Osteoblast (primary cell): Measurements from ENCODE around the gene HDHD5. TPM values are rescaled to one million over a fixed set of nuclear protein-coding genes. Genes with fewer than 3 reads are reported as not detected.

Experiments used
- DNase-seq: peaks from one replicate; pipeline ENCODE4 v3.0.0; 2011; ENCODE audit warnings: low spot score, mixed read lengths; ENCODE audit not compliant: insufficient read length; ENCODE audit errors: missing footprints
- H2AFZ ChIP-seq: 2 replicates; pipeline ENCODE4 v1.6.0; 2011; ENCODE audit warnings: mild to moderate bottlenecking, low read length
- H3K27ac ChIP-seq: 2 replicates; pipeline ENCODE4 v1.5.1; 2011; ENCODE audit warnings: mild to moderate bottlenecking, low read depth, low read length, moderate library complexity
- H3K27me3 ChIP-seq: 2 replicates; pipeline ENCODE4 v1.6.0; 2012; ENCODE audit warnings: mild to moderate bottlenecking, control low read depth, inconsistent platforms, low read length, moderate library complexity; ENCODE audit not compliant: insufficient read depth
- H3K36me3 ChIP-seq: 2 replicates; pipeline ENCODE4 v1.5.1; 2011; ENCODE audit warnings: mild to moderate bottlenecking, low read length, control low read depth, moderate library complexity; ENCODE audit not compliant: insufficient read depth
- H3K4me1 ChIP-seq: 2 replicates; pipeline ENCODE4 v1.5.1; 2011; ENCODE audit warnings: mild to moderate bottlenecking, low read length, control low read depth, moderate library complexity; ENCODE audit not compliant: insufficient read depth
- H3K4me2 ChIP-seq: 2 replicates; pipeline ENCODE4 v1.6.0; 2011; ENCODE audit warnings: mild to moderate bottlenecking, low read length; ENCODE audit not compliant: insufficient read depth
- H3K4me3 ChIP-seq: fragments of 200-600 bp; sonication (generic); 3 replicates; pipeline ENCODE4 v1.5.1; 2012; ENCODE audit warnings: mild to moderate bottlenecking, low read length, inconsistent platforms; ENCODE audit not compliant: insufficient read depth
- H3K79me2 ChIP-seq: 2 replicates; pipeline ENCODE4 v1.6.0; 2012; ENCODE audit warnings: mild to moderate bottlenecking, low read length, control low read depth, inconsistent platforms; ENCODE audit not compliant: insufficient read depth
- H3K9me3 ChIP-seq: 2 replicates; pipeline ENCODE4 v1.5.1; 2011; ENCODE audit warnings: low read depth, low read length, control low read depth
- H4K20me1 ChIP-seq: 2 replicates; pipeline ENCODE4 v1.6.0; 2012; ENCODE audit warnings: mild to moderate bottlenecking, low read length, control low read depth; ENCODE audit not compliant: insufficient read depth
- total RNA-seq: library from RNA; depleted of rRNA; stranded (reverse); fragments of >200 nt; gene quantifications from 2 replicates; pipeline ENCODE4 v1.2.3, GENCODE V29; 2012
- TF ChIP-seq, protein P1 (sequence below): IDR thresholded peaks from 2 replicates; pipeline ENCODE4 v1.5.1; 2011; ENCODE audit warnings: mild to moderate bottlenecking, low read depth, low read length, moderate library complexity; ENCODE audit errors: extremely low read depth

Gene HDHD5
- total RNA-seq, 1 donor = 31.8 TPM

DNA sequence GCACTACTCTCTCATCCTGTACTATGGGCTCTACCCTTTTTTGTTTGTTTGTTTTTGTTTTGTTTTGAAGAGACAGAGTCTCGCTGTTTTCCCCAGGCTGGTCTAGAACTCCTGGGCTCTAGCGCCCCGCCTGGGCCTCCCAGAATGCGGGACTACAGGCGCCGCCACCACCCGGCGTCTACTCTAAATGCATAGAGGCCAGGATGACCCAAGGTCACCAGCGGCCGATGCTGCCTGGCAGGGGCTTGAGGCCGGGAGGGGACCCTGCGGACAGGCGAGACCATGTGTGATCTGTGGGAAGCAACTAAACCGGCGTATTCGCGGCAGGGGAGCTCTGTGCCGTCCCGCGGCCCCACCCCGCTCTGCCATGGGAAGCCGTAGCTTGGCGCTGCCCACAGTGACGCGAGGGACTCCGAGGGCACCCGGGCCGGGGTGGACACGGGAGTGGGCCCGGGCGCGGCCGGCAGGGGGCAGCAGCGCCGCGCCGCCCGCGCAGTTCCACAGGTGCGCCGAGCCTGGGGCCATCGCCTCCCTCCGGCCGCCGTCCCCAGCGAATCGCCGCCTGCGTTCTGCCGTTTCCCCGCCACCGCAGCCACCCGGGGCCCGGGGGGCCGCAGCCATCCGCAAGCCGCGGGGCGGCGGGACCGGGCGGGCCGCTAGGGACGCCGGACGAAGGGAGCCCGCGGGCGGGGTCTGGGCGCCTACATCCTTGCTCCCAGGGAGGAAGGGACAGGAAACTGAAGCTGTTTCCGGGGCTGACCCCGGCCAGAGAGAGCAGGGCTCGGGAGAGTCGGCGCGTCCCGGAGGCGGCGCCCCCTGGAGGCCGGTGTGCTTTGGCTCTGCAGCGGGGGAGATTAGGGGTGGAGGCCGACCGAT lies 12.3 kb upstream of the HDHD5 start:
- TF ChIP-seq, protein P1, sequence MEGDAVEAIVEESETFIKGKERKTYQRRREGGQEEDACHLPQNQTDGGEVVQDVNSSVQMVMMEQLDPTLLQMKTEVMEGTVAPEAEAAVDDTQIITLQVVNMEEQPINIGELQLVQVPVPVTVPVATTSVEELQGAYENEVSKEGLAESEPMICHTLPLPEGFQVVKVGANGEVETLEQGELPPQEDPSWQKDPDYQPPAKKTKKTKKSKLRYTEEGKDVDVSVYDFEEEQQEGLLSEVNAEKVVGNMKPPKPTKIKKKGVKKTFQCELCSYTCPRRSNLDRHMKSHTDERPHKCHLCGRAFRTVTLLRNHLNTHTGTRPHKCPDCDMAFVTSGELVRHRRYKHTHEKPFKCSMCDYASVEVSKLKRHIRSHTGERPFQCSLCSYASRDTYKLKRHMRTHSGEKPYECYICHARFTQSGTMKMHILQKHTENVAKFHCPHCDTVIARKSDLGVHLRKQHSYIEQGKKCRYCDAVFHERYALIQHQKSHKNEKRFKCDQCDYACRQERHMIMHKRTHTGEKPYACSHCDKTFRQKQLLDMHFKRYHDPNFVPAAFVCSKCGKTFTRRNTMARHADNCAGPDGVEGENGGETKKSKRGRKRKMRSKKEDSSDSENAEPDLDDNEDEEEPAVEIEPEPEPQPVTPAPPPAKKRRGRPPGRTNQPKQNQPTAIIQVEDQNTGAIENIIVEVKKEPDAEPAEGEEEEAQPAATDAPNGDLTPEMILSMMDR = peak; percentile 66

DNA sequence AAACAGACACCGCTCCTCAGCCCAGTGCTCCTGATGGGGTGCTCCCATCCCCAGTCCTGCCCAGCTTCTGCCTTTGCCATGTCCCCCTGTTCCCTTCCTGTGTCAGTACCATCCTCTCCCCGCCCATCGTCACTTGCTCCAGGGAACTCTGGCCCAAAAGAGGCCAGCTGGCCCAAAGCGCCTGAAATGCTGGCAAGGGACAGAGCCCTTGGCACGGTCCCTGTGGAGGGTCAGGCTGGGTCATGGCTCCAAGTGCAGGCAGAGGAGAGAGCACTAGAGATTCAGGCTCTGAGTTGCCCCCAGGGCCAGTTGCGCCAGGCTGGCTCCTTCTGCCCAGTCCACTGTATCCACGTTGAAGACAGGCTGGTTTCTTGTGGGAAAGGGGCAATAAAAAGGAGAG lies 8.4 kb upstream of the HDHD5 start:
- no peak overlapping the region for H3K27ac ChIP-seq
- H3K27me3 ChIP-seq = no peaks in the 10 kb centered on the region
- H2AFZ ChIP-seq = no peak overlapping the region
- H3K4me2 ChIP-seq = no peak overlapping the region
- no peak overlapping the region for H3K4me3 ChIP-seq
- peak; percentile 17 for DNase-seq
- TF ChIP-seq, protein P1 = no peak
- H3K36me3 ChIP-seq = no peaks in the 10 kb centered on the region
- peaks cover 2% of the 10 kb centered on the region for H3K4me1 ChIP-seq
- H3K79me2 ChIP-seq = no peaks in the 10 kb centered on the region
- H4K20me1 ChIP-seq = no peaks in the 10 kb centered on the region
- H3K9me3 ChIP-seq = no peaks in the 10 kb centered on the region

More for the DNA sequence above, 12.3 kb upstream of the HDHD5 start:
- H3K36me3 ChIP-seq = no peaks in the 10 kb centered on the region
- no peaks in the 10 kb centered on the region for H3K79me2 ChIP-seq
- H3K4me2 ChIP-seq = peak overlapping the region; percentile 87
- H3K4me1 ChIP-seq = peaks cover 2% of the 10 kb centered on the region
- H4K20me1 ChIP-seq = no peaks in the 10 kb centered on the region
- peak; percentile 99 for DNase-seq
- no peaks in the 10 kb centered on the region for H3K27me3 ChIP-seq
- peak overlapping the region; percentile 81 for H3K4me3 ChIP-seq
- peak overlapping the region; percentile 99 for H2AFZ ChIP-seq
- H3K9me3 ChIP-seq = no peaks in the 10 kb centered on the region
- H3K27ac ChIP-seq = peak overlapping the region; percentile 70

DNA sequence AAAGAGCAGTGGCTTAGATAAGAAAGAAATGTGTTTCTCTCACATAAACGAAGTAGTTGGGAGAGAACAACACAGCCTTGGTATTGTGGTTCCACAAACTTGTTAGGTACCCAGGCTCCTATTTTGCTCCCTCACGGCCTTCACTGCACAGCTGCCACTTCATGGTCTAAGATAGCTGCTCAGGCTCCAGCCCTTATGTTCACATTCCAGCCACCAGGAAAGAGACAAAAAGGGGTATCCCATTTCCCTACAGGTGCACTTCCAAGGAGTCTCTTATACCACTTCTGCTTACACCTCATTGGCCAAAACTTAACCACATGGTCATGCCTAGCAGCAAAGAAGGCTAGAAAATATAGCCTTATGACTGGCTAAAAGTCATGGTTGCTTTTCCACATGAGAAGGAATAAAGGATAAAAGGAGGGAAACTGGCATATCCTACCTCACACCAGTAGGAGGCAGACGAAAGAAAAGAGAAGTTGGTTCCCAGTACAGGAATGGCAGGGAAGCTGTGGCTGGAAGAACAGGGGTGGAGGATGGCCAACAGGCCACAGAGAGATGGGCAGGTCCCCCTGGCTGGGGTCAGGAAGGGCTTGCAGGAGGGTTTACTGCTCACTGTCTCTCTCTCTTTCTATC lies 5.4 kb upstream of the HDHD5 start:
- Histone ChIP-seq H3K36me3 (no peaks in the 10 kb centered on the region), H4K20me1 (no peaks in the 10 kb centered on the region), H3K9me3 (no peaks in the 10 kb centered on the region), H3K79me2 (no peaks in the 10 kb centered on the region), H3K4me2 (no peak overlapping the region), H3K4me1 (no peaks in the 10 kb centered on the region), H3K27ac (no peak overlapping the region), H2AFZ (no peak overlapping the region), H3K27me3 (no peaks in the 10 kb centered on the region), H3K4me3 (no peak overlapping the region)
- peak; percentile 80 for DNase-seq
- TF ChIP-seq, protein P1 = peak; percentile 43

DNA sequence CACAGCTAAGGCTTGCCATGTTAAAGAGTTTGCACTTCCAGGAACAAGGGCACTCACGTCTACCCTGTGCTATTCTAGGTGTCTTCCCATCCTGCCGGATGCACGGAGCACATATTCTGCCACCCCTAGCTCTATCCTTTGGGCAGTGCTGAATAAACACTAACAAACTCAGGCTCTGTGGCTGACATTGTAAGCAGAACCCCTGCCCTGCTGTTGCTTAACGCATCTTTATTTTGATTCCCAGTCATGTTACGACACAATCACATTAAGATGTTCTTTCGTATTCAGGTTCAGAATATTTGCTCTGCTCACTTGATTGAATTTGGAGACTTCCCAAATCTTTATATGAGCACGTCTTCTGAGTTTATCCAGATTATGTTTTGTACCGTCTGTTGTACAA lies 3.7 kb upstream of the HDHD5 start:
- Histone ChIP-seq H3K4me1 (no peaks in the 10 kb centered on the region), H2AFZ (no peak overlapping the region), H4K20me1 (no peaks in the 10 kb centered on the region), H3K36me3 (no peaks in the 10 kb centered on the region), H3K9me3 (no peaks in the 10 kb centered on the region), H3K4me3 (no peak overlapping the region), H3K27ac (no peak overlapping the region), H3K79me2 (peaks cover 3% of the 10 kb centered on the region), H3K4me2 (no peak overlapping the region), H3K27me3 (no peaks in the 10 kb centered on the region)
- TF ChIP-seq, protein P1 = no peak
- peak; percentile 59 for DNase-seq
